Endothelial cell of umbilical vein (primary cell): ENCODE results near the gene PKN3.

Experiments used
- EZH2 ChIP-seq: IDR thresholded peaks from 2 replicates; pipeline ENCODE4 v1.6.1; 2012; ENCODE audit warnings: borderline replicate concordance, low read depth, mild to moderate bottlenecking, moderate library complexity, low read length, inconsistent platforms; ENCODE audit not compliant: severe bottlenecking
- GATA2 ChIP-seq: IDR thresholded peaks from 2 replicates; pipeline ENCODE4 v1.7.0; 2011; ENCODE audit warnings: low read depth, mild to moderate bottlenecking, moderate library complexity, mixed read lengths, low read length; ENCODE audit not compliant: insufficient read length, insufficient read depth
- POLR2A ChIP-seq: IDR thresholded peaks from 2 replicates; pipeline ENCODE4 v1.6.1; 2012; ENCODE audit warnings: low read depth, mild to moderate bottlenecking, control low read depth, low read length
- POLR2AphosphoS5 ChIP-seq: IDR thresholded peaks from 2 replicates; pipeline ENCODE4 v1.6.1; 2012; ENCODE audit warnings: low read depth, mild to moderate bottlenecking, control low read depth, low read length, moderate library complexity; ENCODE audit not compliant: insufficient read depth
- TF ChIP-seq, protein P1 (sequence below), 2 donors: IDR thresholded peaks; 1 replicate in 1 of 2; 2 replicates in 1 of 2; pipeline ENCODE4 v1.5.1; 2011; ENCODE audit warnings: low read length in 2 of 2, mild to moderate bottlenecking in 2 of 2, moderate library complexity in 2 of 2, control low read depth in 1 of 2, inconsistent platforms in 1 of 2, low read depth in 1 of 2; ENCODE audit not compliant: insufficient read depth in 1 of 2; ENCODE audit errors: extremely low read depth in 1 of 2

DNA sequence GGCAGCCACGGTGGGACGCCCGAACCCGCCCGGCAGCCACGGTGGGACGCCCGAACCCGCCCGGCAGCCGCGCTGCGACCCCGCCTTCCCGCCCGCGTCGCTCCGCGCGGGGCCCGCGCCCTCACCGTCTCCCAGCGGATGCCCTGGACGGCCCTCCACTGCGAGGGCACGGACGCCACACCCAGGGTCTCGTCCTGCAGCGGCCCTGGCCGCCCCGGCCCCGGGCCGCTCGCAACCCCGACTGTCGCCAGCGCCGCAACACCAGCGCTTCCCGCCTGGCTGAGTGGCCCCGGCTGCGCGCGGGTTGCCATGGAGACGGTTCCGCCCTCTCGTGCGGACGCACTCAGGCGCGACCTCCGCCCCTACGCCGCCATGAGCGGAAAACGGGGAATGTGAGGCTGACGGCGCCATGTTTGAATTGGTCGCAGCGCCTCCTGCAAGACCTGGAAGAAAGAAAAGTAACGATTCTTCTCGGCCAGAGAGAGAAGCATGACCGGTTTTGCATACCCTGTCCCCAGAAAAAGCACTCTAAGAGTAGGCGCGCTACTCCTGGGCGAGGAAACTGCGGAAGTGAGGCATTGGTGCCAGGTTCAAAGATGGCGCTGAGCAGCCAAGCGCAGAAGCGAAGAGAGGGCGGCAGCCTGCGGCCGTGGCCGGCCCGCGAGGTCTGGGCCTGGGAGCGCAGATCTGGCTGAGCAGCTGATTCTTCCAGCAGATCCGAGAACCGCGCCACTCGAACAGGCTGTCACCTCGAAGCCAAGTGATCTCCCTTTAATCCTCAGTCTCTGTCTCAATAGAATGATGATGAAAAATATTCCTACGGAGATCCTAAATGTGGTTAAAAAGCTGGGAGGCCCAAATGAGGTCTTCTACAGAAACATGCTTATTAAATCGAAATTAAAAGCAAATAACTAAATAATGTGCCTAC, 45.6 kb upstream of the PKN3 start, which contains the start of gene DYNC2I2:
- TF ChIP-seq, protein P1, sequence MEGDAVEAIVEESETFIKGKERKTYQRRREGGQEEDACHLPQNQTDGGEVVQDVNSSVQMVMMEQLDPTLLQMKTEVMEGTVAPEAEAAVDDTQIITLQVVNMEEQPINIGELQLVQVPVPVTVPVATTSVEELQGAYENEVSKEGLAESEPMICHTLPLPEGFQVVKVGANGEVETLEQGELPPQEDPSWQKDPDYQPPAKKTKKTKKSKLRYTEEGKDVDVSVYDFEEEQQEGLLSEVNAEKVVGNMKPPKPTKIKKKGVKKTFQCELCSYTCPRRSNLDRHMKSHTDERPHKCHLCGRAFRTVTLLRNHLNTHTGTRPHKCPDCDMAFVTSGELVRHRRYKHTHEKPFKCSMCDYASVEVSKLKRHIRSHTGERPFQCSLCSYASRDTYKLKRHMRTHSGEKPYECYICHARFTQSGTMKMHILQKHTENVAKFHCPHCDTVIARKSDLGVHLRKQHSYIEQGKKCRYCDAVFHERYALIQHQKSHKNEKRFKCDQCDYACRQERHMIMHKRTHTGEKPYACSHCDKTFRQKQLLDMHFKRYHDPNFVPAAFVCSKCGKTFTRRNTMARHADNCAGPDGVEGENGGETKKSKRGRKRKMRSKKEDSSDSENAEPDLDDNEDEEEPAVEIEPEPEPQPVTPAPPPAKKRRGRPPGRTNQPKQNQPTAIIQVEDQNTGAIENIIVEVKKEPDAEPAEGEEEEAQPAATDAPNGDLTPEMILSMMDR (IDR thresholded peaks at IDR 0.05; ENCODE audit: extremely low read depth in 1 of 2, insufficient read depth in 1 of 2, low read depth in 1 of 2, low read length in 2 of 2): no peak
- peak; percentile 70 for TF ChIP-seq POLR2AphosphoS5
- TF ChIP-seq POLR2A: peak; percentile 77
- no peak for TF ChIP-seq EZH2
- no peak for TF ChIP-seq GATA2
